ENCODE measurements around the gene LINS1.

DNA sequence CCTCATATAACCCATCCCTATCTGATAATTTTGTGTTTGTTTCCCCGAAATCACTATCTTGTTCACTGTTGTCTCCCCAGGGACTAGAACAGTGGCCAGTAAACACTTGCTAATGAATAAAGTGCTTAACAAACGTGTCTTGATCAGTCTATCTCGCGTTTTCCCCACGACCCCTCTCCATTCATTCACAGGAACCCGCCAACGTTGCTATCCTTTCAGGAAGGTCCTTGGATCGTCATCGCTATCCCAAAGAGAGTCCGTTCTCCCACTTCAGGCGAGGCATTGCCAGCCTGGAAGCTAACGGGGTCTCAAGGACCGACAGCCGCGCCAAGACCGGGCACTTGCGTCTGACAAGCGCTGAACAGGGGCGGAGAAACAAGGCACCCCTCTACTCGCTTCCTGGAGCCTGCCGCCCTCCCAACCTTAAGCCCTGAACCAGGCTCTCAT is 344 bp downstream of the LINS1 start:
- TF ChIP-seq, protein P1, sequence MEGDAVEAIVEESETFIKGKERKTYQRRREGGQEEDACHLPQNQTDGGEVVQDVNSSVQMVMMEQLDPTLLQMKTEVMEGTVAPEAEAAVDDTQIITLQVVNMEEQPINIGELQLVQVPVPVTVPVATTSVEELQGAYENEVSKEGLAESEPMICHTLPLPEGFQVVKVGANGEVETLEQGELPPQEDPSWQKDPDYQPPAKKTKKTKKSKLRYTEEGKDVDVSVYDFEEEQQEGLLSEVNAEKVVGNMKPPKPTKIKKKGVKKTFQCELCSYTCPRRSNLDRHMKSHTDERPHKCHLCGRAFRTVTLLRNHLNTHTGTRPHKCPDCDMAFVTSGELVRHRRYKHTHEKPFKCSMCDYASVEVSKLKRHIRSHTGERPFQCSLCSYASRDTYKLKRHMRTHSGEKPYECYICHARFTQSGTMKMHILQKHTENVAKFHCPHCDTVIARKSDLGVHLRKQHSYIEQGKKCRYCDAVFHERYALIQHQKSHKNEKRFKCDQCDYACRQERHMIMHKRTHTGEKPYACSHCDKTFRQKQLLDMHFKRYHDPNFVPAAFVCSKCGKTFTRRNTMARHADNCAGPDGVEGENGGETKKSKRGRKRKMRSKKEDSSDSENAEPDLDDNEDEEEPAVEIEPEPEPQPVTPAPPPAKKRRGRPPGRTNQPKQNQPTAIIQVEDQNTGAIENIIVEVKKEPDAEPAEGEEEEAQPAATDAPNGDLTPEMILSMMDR (IDR thresholded peaks at IDR 0.05) = no peak
- no peak for TF ChIP-seq POLR2A (IDR thresholded peaks at IDR 0.05)
